PC-3 (cell line): ENCODE data around the gene ARHGAP23.

Experiments
- EZH2 ChIP-seq: fragments of 300-600 bp; sonication (generic); IDR thresholded peaks from one replicate; pipeline ENCODE4 v1.6.1; 2017; ENCODE audit warnings: antibody characterized with exemption, mild to moderate bottlenecking, low read length; ENCODE audit not compliant: unreplicated experiment
- EZH2phosphoT487 ChIP-seq: fragments of 300-600 bp; sonication (generic); IDR thresholded peaks from 2 replicates; pipeline ENCODE4 v1.6.1; 2018; ENCODE audit warnings: mild to moderate bottlenecking, antibody characterized with exemption, low read length, borderline replicate concordance
- TF ChIP-seq, protein P1 (sequence below): fragments of 300-600 bp; sonication (generic); conservative IDR thresholded peaks from 2 replicates; pipeline ENCODE4 v1.5.1; 2017; ENCODE audit warnings: antibody characterized with exemption, low read depth, mild to moderate bottlenecking, low read length

DNA sequence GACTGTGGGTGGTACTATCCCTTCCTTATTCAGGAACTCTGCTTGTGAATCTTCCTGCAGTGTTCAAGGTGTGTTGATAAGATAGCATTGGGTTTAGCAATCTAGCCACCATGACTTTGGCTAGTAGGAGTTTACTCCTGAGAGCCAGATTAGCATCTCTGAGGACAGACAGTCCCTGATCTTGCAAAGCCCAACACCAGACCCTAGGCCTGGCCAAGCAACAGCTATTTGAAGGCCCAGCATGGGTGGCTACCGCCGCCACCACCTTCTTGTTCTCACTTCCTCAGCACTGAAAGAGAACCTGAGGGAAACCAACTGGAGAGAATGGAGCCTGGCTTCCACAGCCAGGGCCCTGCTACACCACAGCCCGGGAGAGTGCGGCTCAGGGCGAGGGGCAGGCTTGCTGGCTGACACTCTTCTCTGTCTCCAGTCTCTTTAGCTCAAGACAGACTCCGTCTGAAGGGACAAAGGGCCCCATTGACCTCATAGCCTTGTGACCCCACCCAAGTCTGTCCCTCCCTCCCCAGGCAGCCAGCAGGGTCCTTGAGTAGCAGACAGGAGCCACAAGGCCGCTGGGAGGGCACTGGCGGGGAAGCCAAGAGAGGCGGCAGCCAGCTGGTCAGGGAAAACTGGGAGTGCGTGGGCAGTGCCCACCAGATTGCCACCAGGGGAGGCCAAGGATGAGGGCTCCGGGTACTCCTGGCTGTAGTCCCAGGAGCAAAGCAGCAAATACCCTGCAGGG lies 10.9 kb upstream of the ARHGAP23 start:
- TF ChIP-seq, protein P1, sequence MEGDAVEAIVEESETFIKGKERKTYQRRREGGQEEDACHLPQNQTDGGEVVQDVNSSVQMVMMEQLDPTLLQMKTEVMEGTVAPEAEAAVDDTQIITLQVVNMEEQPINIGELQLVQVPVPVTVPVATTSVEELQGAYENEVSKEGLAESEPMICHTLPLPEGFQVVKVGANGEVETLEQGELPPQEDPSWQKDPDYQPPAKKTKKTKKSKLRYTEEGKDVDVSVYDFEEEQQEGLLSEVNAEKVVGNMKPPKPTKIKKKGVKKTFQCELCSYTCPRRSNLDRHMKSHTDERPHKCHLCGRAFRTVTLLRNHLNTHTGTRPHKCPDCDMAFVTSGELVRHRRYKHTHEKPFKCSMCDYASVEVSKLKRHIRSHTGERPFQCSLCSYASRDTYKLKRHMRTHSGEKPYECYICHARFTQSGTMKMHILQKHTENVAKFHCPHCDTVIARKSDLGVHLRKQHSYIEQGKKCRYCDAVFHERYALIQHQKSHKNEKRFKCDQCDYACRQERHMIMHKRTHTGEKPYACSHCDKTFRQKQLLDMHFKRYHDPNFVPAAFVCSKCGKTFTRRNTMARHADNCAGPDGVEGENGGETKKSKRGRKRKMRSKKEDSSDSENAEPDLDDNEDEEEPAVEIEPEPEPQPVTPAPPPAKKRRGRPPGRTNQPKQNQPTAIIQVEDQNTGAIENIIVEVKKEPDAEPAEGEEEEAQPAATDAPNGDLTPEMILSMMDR: no peak
- no peak for TF ChIP-seq EZH2
- TF ChIP-seq EZH2phosphoT487: no peak
